Ishikawa (cell line): ENCODE results near the gene HDAC9.

Experiments used
- CEBPB ChIP-seq: IDR thresholded peaks from 2 replicates; pipeline ENCODE4 v1.6.1; 2012
- CREB1 ChIP-seq: IDR thresholded peaks from 2 replicates; pipeline ENCODE4 v1.6.1; 2012; ENCODE audit warnings: low read depth
- EGR1 ChIP-seq: IDR thresholded peaks from 2 replicates; pipeline ENCODE4 v1.6.1; 2012
- EP300 ChIP-seq: IDR thresholded peaks from 2 replicates; pipeline ENCODE4 v1.6.1; 2012; ENCODE audit warnings: borderline replicate concordance
- FOXM1 ChIP-seq: IDR thresholded peaks from 2 replicates; pipeline ENCODE4 v1.6.1; 2012; ENCODE audit warnings: low read depth, borderline replicate concordance
- NFIC ChIP-seq: IDR thresholded peaks from 2 replicates; pipeline ENCODE4 v1.6.1; 2012
- RAD21 ChIP-seq: IDR thresholded peaks from 2 replicates; pipeline ENCODE4 v1.6.1; 2012; ENCODE audit warnings: low read depth
- TAF1 ChIP-seq: IDR thresholded peaks from 2 replicates; pipeline ENCODE4 v1.6.1; 2012; ENCODE audit warnings: low read depth, mild to moderate bottlenecking
- TCF12 ChIP-seq: IDR thresholded peaks from 2 replicates; pipeline ENCODE4 v1.6.1; 2012; ENCODE audit warnings: low read depth
- TEAD4 ChIP-seq: IDR thresholded peaks from 2 replicates; pipeline ENCODE4 v1.6.1; 2012
- YY1 ChIP-seq: IDR thresholded peaks from 2 replicates; pipeline ENCODE4 v1.6.1; 2012; ENCODE audit warnings: low read depth
- ZBTB7A ChIP-seq: IDR thresholded peaks from 2 replicates; pipeline ENCODE4 v1.6.1; 2012; ENCODE audit warnings: low read depth
- TF ChIP-seq, protein P1 (sequence below): IDR thresholded peaks from 2 replicates; pipeline ENCODE4 v1.6.1; 2012
- TF ChIP-seq, protein P2 (sequence below): IDR thresholded peaks from 2 replicates; pipeline ENCODE4 v1.6.1; 2012
- TF ChIP-seq, protein P3 (sequence below): IDR thresholded peaks from 2 replicates; pipeline ENCODE4 v1.6.1; 2012; ENCODE audit warnings: low read depth, mild to moderate bottlenecking

The HDAC9 gene

DNA sequence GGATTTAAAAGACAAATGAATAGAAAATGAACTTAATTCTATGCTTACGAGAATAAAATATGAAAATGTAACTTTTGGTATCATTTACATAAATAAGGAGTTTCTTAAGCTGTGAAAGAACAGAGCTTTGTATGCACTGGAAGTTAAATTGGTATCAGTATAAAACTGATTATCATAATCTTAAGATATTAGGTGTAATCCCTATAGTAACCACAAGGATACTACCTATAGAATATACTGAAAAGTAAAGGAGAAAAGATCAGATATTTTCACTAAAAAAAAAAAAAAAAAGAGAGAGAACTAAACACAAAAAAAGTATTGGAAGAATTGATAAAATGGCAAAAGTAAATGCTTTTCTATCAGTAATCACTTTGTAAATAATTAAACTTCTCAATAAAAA, 521.8 kb downstream of the HDAC9 start:
- TF ChIP-seq CREB1 (no peak), YY1 (no peak), ZBTB7A (no peak), EP300 (no peak), TAF1 (no peak), FOXM1 (no peak), CEBPB (no peak), RAD21 (no peak), TEAD4 (no peak), NFIC (no peak), EGR1 (no peak), TCF12 (no peak)
- TF ChIP-seq, protein P1, sequence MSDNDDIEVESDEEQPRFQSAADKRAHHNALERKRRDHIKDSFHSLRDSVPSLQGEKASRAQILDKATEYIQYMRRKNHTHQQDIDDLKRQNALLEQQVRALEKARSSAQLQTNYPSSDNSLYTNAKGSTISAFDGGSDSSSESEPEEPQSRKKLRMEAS, result no peak
- TF ChIP-seq, protein P2, sequence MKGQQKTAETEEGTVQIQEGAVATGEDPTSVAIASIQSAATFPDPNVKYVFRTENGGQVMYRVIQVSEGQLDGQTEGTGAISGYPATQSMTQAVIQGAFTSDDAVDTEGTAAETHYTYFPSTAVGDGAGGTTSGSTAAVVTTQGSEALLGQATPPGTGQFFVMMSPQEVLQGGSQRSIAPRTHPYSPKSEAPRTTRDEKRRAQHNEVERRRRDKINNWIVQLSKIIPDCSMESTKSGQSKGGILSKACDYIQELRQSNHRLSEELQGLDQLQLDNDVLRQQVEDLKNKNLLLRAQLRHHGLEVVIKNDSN, result no peak
- TF ChIP-seq, protein P3, sequence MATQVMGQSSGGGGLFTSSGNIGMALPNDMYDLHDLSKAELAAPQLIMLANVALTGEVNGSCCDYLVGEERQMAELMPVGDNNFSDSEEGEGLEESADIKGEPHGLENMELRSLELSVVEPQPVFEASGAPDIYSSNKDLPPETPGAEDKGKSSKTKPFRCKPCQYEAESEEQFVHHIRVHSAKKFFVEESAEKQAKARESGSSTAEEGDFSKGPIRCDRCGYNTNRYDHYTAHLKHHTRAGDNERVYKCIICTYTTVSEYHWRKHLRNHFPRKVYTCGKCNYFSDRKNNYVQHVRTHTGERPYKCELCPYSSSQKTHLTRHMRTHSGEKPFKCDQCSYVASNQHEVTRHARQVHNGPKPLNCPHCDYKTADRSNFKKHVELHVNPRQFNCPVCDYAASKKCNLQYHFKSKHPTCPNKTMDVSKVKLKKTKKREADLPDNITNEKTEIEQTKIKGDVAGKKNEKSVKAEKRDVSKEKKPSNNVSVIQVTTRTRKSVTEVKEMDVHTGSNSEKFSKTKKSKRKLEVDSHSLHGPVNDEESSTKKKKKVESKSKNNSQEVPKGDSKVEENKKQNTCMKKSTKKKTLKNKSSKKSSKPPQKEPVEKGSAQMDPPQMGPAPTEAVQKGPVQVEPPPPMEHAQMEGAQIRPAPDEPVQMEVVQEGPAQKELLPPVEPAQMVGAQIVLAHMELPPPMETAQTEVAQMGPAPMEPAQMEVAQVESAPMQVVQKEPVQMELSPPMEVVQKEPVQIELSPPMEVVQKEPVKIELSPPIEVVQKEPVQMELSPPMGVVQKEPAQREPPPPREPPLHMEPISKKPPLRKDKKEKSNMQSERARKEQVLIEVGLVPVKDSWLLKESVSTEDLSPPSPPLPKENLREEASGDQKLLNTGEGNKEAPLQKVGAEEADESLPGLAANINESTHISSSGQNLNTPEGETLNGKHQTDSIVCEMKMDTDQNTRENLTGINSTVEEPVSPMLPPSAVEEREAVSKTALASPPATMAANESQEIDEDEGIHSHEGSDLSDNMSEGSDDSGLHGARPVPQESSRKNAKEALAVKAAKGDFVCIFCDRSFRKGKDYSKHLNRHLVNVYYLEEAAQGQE, result no peak

GRCh38 chr7:19020062-19020461, 524.5 kb downstream of the HDAC9 start:
- TF ChIP-seq TCF12, result no peak
- TF ChIP-seq NFIC, result no peak
- TF ChIP-seq, protein P3, result no peak
- no peak for TF ChIP-seq ZBTB7A
- TF ChIP-seq YY1, result no peak
- no peak for TF ChIP-seq CREB1
- TF ChIP-seq FOXM1, result no peak
- no peak for TF ChIP-seq TEAD4
- no peak for TF ChIP-seq TAF1
- TF ChIP-seq, protein P2, result no peak
- TF ChIP-seq, protein P1, result no peak
- no peak for TF ChIP-seq CEBPB
- TF ChIP-seq EGR1, result no peak
- TF ChIP-seq EP300, result no peak
- TF ChIP-seq RAD21, result no peak

DNA sequence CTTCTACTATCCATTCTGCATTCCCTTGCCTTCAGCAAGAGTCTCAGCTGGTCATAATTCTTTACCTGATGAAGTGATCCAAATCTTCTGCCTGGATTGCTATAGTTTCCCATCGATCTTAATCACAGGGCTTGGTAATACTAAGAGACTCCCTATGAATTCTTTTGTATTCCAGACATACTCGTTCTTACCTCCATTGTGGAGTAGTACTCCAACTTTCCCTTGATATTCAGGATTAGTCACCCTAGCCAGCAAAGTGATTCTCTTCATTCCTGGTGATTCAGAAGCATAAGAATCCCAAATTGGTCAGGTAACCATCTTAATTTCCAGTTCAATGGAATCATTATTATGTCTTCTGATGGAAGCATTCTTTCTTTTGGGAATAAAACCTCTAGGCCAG, 525.2 kb downstream of the HDAC9 start:
- TF ChIP-seq EGR1, result no peak

DNA sequence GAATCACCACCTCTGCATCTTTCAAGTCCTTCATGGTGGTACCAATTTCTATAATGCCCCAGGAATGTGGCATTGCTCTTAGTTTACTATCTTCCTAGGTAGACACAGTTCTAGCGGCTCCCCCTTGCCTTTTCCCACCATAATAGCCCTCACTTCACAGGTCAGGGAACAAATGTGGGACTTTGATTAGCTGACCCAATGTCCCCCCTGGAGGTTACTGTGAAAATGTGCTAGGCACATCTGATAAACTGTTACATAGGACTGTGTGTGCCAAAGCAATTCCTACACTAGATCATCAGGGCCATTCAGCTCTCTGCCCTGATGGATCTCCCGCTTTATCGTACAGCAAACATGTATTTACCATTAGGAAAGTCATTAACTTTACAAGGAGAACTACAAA, 527.9 kb downstream of the HDAC9 start:
- TF ChIP-seq EGR1, result no peak
- TF ChIP-seq CREB1, result no peak
- TF ChIP-seq CEBPB, result no peak
- no peak for TF ChIP-seq RAD21
- TF ChIP-seq YY1, result no peak
- TF ChIP-seq, protein P2, result no peak
- TF ChIP-seq TEAD4, result no peak
- TF ChIP-seq EP300, result no peak
- TF ChIP-seq TCF12, result no peak
- TF ChIP-seq, protein P1, result no peak
- TF ChIP-seq FOXM1, result no peak
- no peak for TF ChIP-seq ZBTB7A
- no peak for TF ChIP-seq TAF1
- TF ChIP-seq, protein P3, result no peak
- no peak for TF ChIP-seq NFIC
